Choroid plexus epithelial cell (primary cell): Measurements from ENCODE around the gene GPR65.

ENCODE experiments used
- DNase-seq: peaks from one replicate; pipeline ENCODE4 v3.0.0-alpha.2; 2010; ENCODE audit warnings: low read depth
- H3K4me3 ChIP-seq: 2 replicates; pipeline ENCODE4 v1.5.1; 2011; ENCODE audit warnings: low read depth, mild to moderate bottlenecking, control low read depth, low read length, moderate library complexity
- CTCF ChIP-seq: conservative IDR thresholded peaks from 2 replicates; pipeline ENCODE4 v1.5.1; 2011; ENCODE audit warnings: low read depth, mild to moderate bottlenecking, control low read depth, inconsistent platforms, low read length, moderate library complexity

The GPR65 gene

DNA sequence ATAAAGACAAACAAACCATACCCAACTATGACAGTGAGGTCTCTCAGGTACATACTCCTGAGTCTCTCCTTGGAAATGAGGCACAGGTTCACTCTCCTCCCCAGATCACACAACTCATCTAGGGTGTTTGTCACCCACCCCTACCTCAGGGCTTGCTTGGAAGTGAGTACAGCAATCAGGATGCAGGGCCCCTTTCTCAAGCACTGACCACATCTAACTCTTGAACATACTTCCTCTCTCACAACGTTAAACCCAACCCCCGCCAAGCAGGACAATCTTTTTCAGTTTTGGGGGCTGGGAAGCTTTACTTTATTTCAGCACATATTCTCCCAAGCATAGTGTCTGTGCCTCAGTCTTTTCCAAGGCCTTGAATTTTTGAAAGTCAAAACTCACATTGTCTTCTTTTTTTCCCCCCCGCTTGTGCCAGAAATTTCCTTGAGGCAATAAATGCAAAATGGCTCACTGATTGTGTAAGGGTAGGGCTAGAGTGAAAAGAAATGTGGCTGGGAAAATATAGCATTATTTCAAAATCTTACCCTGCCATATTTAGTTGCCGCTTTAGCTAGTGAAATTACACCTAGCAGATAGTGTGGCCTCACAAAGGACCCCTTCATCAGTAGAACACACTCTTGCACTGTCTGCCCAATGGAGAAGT lies 2.4 kb upstream of the GPR65 start:
- no peak for TF ChIP-seq CTCF
- no peak overlapping the region for H3K4me3 ChIP-seq
- no peak for DNase-seq

GRCh38 chr14:88003425-88003824 lies 1.5 kb upstream of the GPR65 start:
- no peak overlapping the region for H3K4me3 ChIP-seq
- no peak for TF ChIP-seq CTCF

GRCh38 chr14:88004506-88005036 lies 364 bp upstream of the GPR65 start:
- no peak for DNase-seq
- H3K4me3 ChIP-seq, result no peak overlapping the region
- TF ChIP-seq CTCF, result no peak

More at GRCh38 chr14:88003425-88003824, 1.5 kb upstream of the GPR65 start:
- no peak for DNase-seq

DNA sequence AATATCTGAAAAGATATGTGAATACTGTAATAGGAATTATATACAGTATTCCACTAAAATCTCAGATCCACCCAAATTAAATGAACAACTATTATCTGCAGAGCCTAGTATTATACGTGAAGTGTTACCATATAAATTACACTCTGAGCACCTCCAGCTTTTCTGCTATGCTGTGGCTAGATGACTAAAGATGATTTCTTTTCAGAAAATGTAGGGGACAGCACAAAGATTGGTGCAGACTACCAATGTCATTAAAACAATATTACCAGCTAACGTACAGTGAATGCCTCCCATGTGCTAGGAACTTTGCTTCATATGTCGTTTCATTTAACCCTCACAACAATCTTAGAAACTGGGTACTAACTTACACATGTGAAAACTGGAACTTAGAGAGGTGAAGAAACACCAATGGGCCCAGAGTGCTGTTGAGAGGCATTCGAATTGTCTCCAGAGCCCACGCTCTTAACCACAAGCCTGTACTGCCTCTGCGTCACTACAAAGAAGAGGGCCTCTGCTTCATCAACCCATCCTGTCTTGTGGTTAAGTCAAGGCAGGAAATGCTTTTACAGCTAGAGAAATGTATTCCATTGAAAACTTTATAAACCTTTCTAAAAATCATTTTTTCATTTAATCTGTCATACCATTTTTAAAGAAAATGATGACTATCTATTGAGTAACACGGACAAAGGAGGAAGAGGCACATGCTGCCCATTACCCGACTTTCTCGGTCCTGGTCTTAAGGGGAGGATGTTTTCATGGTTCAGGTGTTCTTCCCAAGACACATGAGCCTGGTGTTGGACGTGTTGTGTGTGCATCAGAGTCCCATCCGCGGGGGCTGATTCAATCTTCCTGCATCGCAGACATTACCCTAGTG lies 1.3 kb downstream of the GPR65 start:
- no peak for TF ChIP-seq CTCF
- H3K4me3 ChIP-seq, result no peak overlapping the region
- DNase-seq, result no peak

DNA sequence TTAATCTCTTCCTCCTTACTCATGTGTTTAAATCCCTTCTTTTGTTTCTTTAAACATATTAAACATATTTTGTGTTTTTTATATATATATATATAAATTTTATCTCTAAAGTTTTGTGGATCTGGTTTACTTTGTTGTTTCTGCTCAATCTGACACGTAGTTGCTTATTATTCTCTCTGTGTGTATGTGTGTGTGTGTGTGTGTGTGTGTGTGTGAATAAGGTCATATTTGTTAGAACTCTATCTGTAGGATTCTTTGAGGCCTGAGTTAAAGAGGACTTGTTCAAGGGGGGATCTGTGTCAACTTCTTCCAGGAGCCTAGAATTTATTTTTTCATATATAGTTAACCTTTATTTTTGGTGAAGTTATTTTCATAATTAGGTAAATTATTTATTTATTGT lies 2.7 kb downstream of the GPR65 start:
- H3K4me3 ChIP-seq, result no peak overlapping the region
- no peak for DNase-seq
- TF ChIP-seq CTCF, result no peak

DNA sequence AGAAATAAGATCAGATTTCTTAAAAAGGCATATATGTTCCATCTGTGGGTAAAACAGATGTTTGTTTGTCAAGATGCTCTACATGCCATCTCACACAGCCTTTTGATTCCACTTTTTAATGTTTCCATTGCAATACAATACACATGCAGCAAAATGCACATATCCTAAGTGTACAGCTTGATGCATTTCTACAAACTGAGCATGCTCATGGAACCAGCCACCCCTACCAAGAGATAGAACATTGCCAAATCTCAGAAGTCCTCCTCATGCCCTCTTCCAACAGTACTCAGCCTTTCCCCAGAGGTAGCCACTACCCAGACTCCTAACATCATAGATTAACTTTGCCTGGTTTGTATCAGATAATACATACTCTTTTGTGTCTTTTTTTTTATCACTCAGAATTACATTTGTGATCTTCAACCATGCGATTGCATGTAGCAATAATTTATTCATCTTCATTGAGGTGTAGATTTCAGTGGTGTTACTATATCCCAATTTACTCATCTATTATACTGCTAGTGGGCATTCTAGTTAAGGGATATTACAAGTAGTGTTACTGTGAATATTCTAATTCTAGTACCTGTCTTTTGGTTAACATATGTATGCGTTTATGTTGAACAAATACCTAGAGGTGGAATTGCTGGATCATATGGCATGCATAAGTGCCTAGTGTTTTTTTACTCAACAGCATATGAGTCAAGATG lies 3.3 kb downstream of the GPR65 start:
- DNase-seq, result no peak
- H3K4me3 ChIP-seq, result no peak overlapping the region
- no peak for TF ChIP-seq CTCF
